Liver (tissue), 9 donors: ENCODE measurements around the gene ZNF536. TPM values are rescaled to one million over a fixed set of nuclear protein-coding genes. Genes with fewer than 3 reads are reported as not detected.

Source experiments
- DNase-seq: peaks from one replicate; pipeline ENCODE4 v3.0.0-alpha.2; 2017; ENCODE audit warnings: low spot score
- H3K27ac ChIP-seq, 2 donors: one replicate each; pipeline ENCODE4 v1.7.0; 2013; ENCODE audit warnings: inconsistent platforms in 2 of 2, low read length in 2 of 2, control low read depth in 1 of 2, low read depth in 1 of 2, mild to moderate bottlenecking in 1 of 2
- H3K27me3 ChIP-seq, 4 donors: one replicate each; pipeline versions ENCODE4 v1.6.1 to v1.7.0; 2013; ENCODE audit warnings: low read length in 3 of 4, inconsistent platforms in 1 of 4, mild to moderate bottlenecking in 1 of 4, moderate library complexity in 1 of 4; ENCODE audit not compliant: control insufficient read depth in 4 of 4, insufficient read depth in 4 of 4
- H3K36me3 ChIP-seq, 4 donors: one replicate each; pipeline versions ENCODE4 v1.6.1 to v1.7.0; 2013; ENCODE audit warnings: low read length in 3 of 4, mild to moderate bottlenecking in 3 of 4, low read depth in 1 of 4, moderate library complexity in 1 of 4; ENCODE audit not compliant: control insufficient read depth in 4 of 4, insufficient read depth in 3 of 4
- H3K4me1 ChIP-seq, 4 donors: one replicate each; pipeline versions ENCODE4 v1.6.1 to v1.7.0; 2013; ENCODE audit warnings: low read length in 3 of 4, mild to moderate bottlenecking in 3 of 4, moderate library complexity in 1 of 4; ENCODE audit not compliant: control insufficient read depth in 4 of 4, insufficient read depth in 4 of 4
- H3K4me3 ChIP-seq, 3 donors: one replicate each; pipeline versions ENCODE4 v1.6.1 to v1.7.0; 2013; ENCODE audit warnings: low read length in 3 of 3, control low read depth in 1 of 3, low read depth in 1 of 3, mild to moderate bottlenecking in 1 of 3
- H3K9ac ChIP-seq, 2 donors: one replicate each; pipeline ENCODE4 v1.7.0; 2013; ENCODE audit warnings: low read length in 2 of 2, mild to moderate bottlenecking in 2 of 2, moderate library complexity in 2 of 2, control low read depth in 1 of 2, low read depth in 1 of 2
- H3K9me3 ChIP-seq, 4 donors: one replicate each; pipeline versions ENCODE4 v1.6.1 to v1.7.0; 2013; ENCODE audit warnings: low read length in 3 of 4; ENCODE audit not compliant: control insufficient read depth in 4 of 4
- EGR1 ChIP-seq, 2 donors: IDR thresholded peaks; 2 replicates each; pipeline ENCODE4 v1.6.1; 2016 to 2018; ENCODE audit warnings: antibody characterized with exemption in 2 of 2, low read depth in 2 of 2
- FOXA1 ChIP-seq: IDR thresholded peaks from 2 replicates; pipeline ENCODE4 v1.6.1; 2016; ENCODE audit warnings: antibody characterized with exemption
- FOXA2 ChIP-seq: IDR thresholded peaks from 2 replicates; pipeline ENCODE4 v1.6.1; 2016; ENCODE audit warnings: antibody characterized with exemption
- GABPA ChIP-seq, 2 donors: IDR thresholded peaks in 1 of 2; conservative IDR thresholded peaks in 1 of 2; 2 replicates each; pipeline ENCODE4 v1.6.1; 2016; ENCODE audit warnings: antibody characterized with exemption in 2 of 2, mild to moderate bottlenecking in 1 of 2, moderate library complexity in 1 of 2
- HNF4A ChIP-seq, 2 donors: conservative IDR thresholded peaks; 2 replicates each; pipeline ENCODE4 v1.6.1; 2016; ENCODE audit warnings: antibody characterized with exemption in 2 of 2, mild to moderate bottlenecking in 2 of 2
- HNF4G ChIP-seq: IDR thresholded peaks from 2 replicates; pipeline ENCODE4 v1.6.1; 2016; ENCODE audit warnings: antibody characterized with exemption
- JUND ChIP-seq, 2 donors: IDR thresholded peaks; 2 replicates each; pipeline ENCODE4 v1.6.1; 2016; ENCODE audit warnings: antibody characterized with exemption in 2 of 2
- NR2F2 ChIP-seq: IDR thresholded peaks from 2 replicates; pipeline ENCODE4 v1.6.1; 2016; ENCODE audit warnings: antibody characterized with exemption
- RAD21 ChIP-seq, 2 donors: IDR thresholded peaks; 2 replicates each; pipeline ENCODE4 v1.6.1; 2016; ENCODE audit warnings: antibody characterized with exemption in 2 of 2, mild to moderate bottlenecking in 2 of 2
- RXRA ChIP-seq, 2 donors: IDR thresholded peaks; 2 replicates each; pipeline ENCODE4 v1.6.1; 2017 to 2018; ENCODE audit warnings: antibody characterized with exemption in 2 of 2, mild to moderate bottlenecking in 1 of 2
- SP1 ChIP-seq: IDR thresholded peaks from 2 replicates; pipeline ENCODE4 v1.6.1; 2018; ENCODE audit warnings: antibody characterized with exemption, mild to moderate bottlenecking
- TAF1 ChIP-seq: conservative IDR thresholded peaks from 2 replicates; pipeline ENCODE4 v1.6.1; 2016; ENCODE audit warnings: antibody characterized with exemption, mild to moderate bottlenecking
- YY1 ChIP-seq: IDR thresholded peaks from 2 replicates; pipeline ENCODE4 v1.6.1; 2016; ENCODE audit warnings: antibody characterized with exemption, mild to moderate bottlenecking
- WGBS: extraction: QIAGEN DNeasy Blood & Tissue Kit; methylation state at CpG from one replicate; pipeline ENCODE4 v1.1.7; 2013; 5-methylcytosine and 5-hydroxymethylcytosine counted together
- polyA plus RNA-seq, 2 donors: library from polyadenylated mRNA; stranded (reverse) in 1 of 2; unstranded in 1 of 2; fragments of 200-250 nt in 1 of 2; fragments of >200 nt in 1 of 2; fragmentation: Nextera tagmentation in 1 of 2; extraction: Ambion mirVana in 1 of 2; gene quantifications; one replicate each; pipeline versions ENCODE4 v1.2.1 to v1.2.3, GENCODE V29; 2013 to 2015
- total RNA-seq, 2 donors: library from RNA; depleted of rRNA; stranded (reverse); fragments of >200 nt; gene quantifications; one replicate each; pipeline ENCODE4 v1.2.3, GENCODE V29; 2014
- TF ChIP-seq, protein P1 (sequence below): IDR thresholded peaks from 2 replicates; pipeline ENCODE4 v1.6.1; 2016; ENCODE audit warnings: antibody characterized with exemption
- TF ChIP-seq, protein P2 (sequence below): IDR thresholded peaks from 2 replicates; pipeline ENCODE4 v1.6.1; 2016; ENCODE audit warnings: antibody characterized with exemption
- TF ChIP-seq, protein P3 (sequence below): fragments of 150-350 bp; IDR thresholded peaks from 2 replicates; pipeline ENCODE4 v1.5.1; 2017; ENCODE audit warnings: improper control_type of control experiment, low read depth, low read length; ENCODE audit not compliant: missing input control
- TF ChIP-seq, protein P4 (sequence below): IDR thresholded peaks from 2 replicates; pipeline ENCODE4 v1.6.1; 2016; ENCODE audit warnings: antibody characterized with exemption
- TF ChIP-seq, protein P5 (sequence below): IDR thresholded peaks from 2 replicates; pipeline ENCODE4 v1.6.1; 2016; ENCODE audit warnings: antibody characterized with exemption, mild to moderate bottlenecking
- donor health status: healthy.
- donor health status: healthy.
- donor health status: healthy.
- donor health status: healthy.
- donor health status: healthy.

Gene ZNF536
- total and polyA plus RNA-seq, 4 donors: 0.02 to 0.17 (median 0.08) TPM

DNA sequence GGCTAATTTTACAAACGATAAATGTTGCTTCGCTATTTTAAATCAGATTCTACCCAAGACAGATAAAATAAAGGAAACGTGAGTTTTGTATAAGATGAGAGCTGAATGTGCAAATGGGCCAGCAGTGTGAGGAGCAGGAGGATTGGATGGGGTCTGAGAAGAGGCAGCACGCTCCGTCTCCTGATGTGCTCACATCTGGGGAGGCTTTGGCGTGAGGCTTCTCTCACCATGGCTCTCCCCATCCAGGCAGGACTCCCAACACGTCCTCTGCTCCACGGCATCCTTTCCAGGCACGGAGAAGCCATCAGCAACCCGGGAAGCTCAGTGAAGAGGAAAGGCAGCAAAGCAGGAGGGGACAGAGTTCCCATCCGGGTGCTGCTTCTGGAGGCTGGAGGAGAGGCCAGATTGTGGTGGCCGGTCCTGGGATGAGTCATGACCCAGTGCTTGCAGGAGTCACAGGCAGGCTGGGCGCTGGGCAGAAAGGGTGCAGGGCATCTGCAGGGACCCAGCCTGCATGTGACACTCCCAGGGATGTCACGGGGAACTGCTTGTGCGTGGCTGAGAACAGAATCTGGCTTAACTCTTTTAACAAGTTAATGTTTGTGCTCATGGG is 47.5 kb downstream of the ZNF536 start:
- no peaks in the 10 kb centered on the region for H3K9me3 ChIP-seq
- peaks cover 0 to 7% (median 0%) of the 10 kb centered on the region in 4 donors for H3K27me3 ChIP-seq
- H3K27ac ChIP-seq: no peak overlapping the region
- H3K36me3 ChIP-seq: no peaks in the 10 kb centered on the region
- no peaks in the 10 kb centered on the region for H3K4me1 ChIP-seq
- 68% methylated on average over 15 of the region's 15 CpGs for WGBS
- no peak overlapping the region for H3K4me3 ChIP-seq
- TF ChIP-seq RXRA (IDR thresholded peaks at IDR 0.05) (no peak), TAF1 (no peak), FOXA1 (no peak), JUND (IDR thresholded peaks at IDR 0.05) (no peak), YY1 (no peak), HNF4G (no peak), RAD21 (IDR thresholded peaks at IDR 0.05) (no peak), NR2F2 (no peak), HNF4A (conservative IDR thresholded peaks at IDR 0.05) (no peak), GABPA (IDR thresholded peaks at IDR 0.05 in 1 of 2, conservative IDR thresholded peaks at IDR 0.05 in 1 of 2) (no peak), FOXA2 (no peak), EGR1 (IDR thresholded peaks at IDR 0.05; ENCODE audit: low read depth in 2 of 2) (no peak), SP1 (no peak)
- TF ChIP-seq, protein P1, sequence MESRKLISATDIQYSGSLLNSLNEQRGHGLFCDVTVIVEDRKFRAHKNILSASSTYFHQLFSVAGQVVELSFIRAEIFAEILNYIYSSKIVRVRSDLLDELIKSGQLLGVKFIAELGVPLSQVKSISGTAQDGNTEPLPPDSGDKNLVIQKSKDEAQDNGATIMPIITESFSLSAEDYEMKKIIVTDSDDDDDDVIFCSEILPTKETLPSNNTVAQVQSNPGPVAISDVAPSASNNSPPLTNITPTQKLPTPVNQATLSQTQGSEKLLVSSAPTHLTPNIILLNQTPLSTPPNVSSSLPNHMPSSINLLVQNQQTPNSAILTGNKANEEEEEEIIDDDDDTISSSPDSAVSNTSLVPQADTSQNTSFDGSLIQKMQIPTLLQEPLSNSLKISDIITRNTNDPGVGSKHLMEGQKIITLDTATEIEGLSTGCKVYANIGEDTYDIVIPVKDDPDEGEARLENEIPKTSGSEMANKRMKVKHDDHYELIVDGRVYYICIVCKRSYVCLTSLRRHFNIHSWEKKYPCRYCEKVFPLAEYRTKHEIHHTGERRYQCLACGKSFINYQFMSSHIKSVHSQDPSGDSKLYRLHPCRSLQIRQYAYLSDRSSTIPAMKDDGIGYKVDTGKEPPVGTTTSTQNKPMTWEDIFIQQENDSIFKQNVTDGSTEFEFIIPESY: no peak
- TF ChIP-seq, protein P2, sequence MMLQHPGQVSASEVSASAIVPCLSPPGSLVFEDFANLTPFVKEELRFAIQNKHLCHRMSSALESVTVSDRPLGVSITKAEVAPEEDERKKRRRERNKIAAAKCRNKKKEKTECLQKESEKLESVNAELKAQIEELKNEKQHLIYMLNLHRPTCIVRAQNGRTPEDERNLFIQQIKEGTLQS: no peak
- TF ChIP-seq, protein P3, sequence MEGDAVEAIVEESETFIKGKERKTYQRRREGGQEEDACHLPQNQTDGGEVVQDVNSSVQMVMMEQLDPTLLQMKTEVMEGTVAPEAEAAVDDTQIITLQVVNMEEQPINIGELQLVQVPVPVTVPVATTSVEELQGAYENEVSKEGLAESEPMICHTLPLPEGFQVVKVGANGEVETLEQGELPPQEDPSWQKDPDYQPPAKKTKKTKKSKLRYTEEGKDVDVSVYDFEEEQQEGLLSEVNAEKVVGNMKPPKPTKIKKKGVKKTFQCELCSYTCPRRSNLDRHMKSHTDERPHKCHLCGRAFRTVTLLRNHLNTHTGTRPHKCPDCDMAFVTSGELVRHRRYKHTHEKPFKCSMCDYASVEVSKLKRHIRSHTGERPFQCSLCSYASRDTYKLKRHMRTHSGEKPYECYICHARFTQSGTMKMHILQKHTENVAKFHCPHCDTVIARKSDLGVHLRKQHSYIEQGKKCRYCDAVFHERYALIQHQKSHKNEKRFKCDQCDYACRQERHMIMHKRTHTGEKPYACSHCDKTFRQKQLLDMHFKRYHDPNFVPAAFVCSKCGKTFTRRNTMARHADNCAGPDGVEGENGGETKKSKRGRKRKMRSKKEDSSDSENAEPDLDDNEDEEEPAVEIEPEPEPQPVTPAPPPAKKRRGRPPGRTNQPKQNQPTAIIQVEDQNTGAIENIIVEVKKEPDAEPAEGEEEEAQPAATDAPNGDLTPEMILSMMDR: no peak
- TF ChIP-seq, protein P4, sequence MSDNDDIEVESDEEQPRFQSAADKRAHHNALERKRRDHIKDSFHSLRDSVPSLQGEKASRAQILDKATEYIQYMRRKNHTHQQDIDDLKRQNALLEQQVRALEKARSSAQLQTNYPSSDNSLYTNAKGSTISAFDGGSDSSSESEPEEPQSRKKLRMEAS: no peak
- TF ChIP-seq, protein P5, sequence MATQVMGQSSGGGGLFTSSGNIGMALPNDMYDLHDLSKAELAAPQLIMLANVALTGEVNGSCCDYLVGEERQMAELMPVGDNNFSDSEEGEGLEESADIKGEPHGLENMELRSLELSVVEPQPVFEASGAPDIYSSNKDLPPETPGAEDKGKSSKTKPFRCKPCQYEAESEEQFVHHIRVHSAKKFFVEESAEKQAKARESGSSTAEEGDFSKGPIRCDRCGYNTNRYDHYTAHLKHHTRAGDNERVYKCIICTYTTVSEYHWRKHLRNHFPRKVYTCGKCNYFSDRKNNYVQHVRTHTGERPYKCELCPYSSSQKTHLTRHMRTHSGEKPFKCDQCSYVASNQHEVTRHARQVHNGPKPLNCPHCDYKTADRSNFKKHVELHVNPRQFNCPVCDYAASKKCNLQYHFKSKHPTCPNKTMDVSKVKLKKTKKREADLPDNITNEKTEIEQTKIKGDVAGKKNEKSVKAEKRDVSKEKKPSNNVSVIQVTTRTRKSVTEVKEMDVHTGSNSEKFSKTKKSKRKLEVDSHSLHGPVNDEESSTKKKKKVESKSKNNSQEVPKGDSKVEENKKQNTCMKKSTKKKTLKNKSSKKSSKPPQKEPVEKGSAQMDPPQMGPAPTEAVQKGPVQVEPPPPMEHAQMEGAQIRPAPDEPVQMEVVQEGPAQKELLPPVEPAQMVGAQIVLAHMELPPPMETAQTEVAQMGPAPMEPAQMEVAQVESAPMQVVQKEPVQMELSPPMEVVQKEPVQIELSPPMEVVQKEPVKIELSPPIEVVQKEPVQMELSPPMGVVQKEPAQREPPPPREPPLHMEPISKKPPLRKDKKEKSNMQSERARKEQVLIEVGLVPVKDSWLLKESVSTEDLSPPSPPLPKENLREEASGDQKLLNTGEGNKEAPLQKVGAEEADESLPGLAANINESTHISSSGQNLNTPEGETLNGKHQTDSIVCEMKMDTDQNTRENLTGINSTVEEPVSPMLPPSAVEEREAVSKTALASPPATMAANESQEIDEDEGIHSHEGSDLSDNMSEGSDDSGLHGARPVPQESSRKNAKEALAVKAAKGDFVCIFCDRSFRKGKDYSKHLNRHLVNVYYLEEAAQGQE: no peak
- H3K9ac ChIP-seq: no peak overlapping the region
- no peak for DNase-seq
